Activated CD4-positive, CD25-positive, alpha-beta regulatory T cell (primary cell): Measurements from ENCODE around the gene PLCB1.

Source experiments
- DNase-seq, 4 experiments: peaks; one replicate each; lab custom pipeline; 2025; lab: John Stamatoyannopoulos, UW

PLCB1 gene

GRCh38 chr20:8505476-8506200, 373.6 kb downstream of the PLCB1 start:
- DNase-seq = no peak

GRCh38 chr20:8507231-8507630, 375.2 kb downstream of the PLCB1 start:
- DNase-seq = no peak

- DNase-seq = no peak
These were observed 377.7 kb downstream of the PLCB1 start for GRCh38 chr20:8509809-8510208.

GRCh38 chr20:8510808-8511207, 378.7 kb downstream of the PLCB1 start:
- DNase-seq = no peak

- no peak for DNase-seq
These were observed 379.9 kb downstream of the PLCB1 start for GRCh38 chr20:8512003-8512402.

- DNase-seq = no peak
These were observed 383.9 kb downstream of the PLCB1 start for GRCh38 chr20:8515810-8516435.

- DNase-seq = no peak
These were observed 386.8 kb downstream of the PLCB1 start for GRCh38 chr20:8518878-8519277.

- DNase-seq = no peak
These were observed 387.8 kb downstream of the PLCB1 start for GRCh38 chr20:8519887-8520286.

- no peak for DNase-seq
These were observed 390.1 kb downstream of the PLCB1 start for GRCh38 chr20:8522168-8522567.

GRCh38 chr20:8523684-8524083, 391.6 kb downstream of the PLCB1 start:
- no peak for DNase-seq

GRCh38 chr20:8524101-8525016, 392.3 kb downstream of the PLCB1 start:
- no peak for DNase-seq

- DNase-seq = no peak
These were observed 392.9 kb downstream of the PLCB1 start for GRCh38 chr20:8525017-8525343.

GRCh38 chr20:8526610-8527009, 394.5 kb downstream of the PLCB1 start:
- no peak for DNase-seq

- DNase-seq = no peak
These were observed 396.1 kb downstream of the PLCB1 start for GRCh38 chr20:8527998-8528723.

- no peak for DNase-seq
These were observed 398.0 kb downstream of the PLCB1 start for GRCh38 chr20:8530022-8530421.

GRCh38 chr20:8532169-8532568, 400.1 kb downstream of the PLCB1 start:
- DNase-seq = no peak

GRCh38 chr20:8534368-8535160, 402.5 kb downstream of the PLCB1 start:
- no peak for DNase-seq

GRCh38 chr20:8535403-8536261, 403.6 kb downstream of the PLCB1 start:
- no peak for DNase-seq

GRCh38 chr20:8536262-8536618, 404.2 kb downstream of the PLCB1 start:
- DNase-seq = no peak

- DNase-seq = no peak
These were observed 408.4 kb downstream of the PLCB1 start for GRCh38 chr20:8540466-8540865.

GRCh38 chr20:8542110-8542486, 410.0 kb downstream of the PLCB1 start:
- no peak for DNase-seq
